Hepatocyte (in vitro differentiated cells): ENCODE measurements around the gene SIDT1.

ENCODE experiments used
- EZH2 ChIP-seq: fragments of 200-600 bp; sonication (generic); IDR thresholded peaks from 2 replicates; pipeline ENCODE4 v1.6.1; 2016; ENCODE audit warnings: antibody characterized with exemption, mild to moderate bottlenecking, borderline replicate concordance
- TF ChIP-seq, protein P1 (sequence below): fragments of 200-600 bp; sonication (generic); IDR thresholded peaks from 2 replicates; pipeline ENCODE4 v1.5.1; 2016; ENCODE audit warnings: antibody characterized with exemption, mild to moderate bottlenecking; ENCODE audit not compliant: poor library complexity

DNA sequence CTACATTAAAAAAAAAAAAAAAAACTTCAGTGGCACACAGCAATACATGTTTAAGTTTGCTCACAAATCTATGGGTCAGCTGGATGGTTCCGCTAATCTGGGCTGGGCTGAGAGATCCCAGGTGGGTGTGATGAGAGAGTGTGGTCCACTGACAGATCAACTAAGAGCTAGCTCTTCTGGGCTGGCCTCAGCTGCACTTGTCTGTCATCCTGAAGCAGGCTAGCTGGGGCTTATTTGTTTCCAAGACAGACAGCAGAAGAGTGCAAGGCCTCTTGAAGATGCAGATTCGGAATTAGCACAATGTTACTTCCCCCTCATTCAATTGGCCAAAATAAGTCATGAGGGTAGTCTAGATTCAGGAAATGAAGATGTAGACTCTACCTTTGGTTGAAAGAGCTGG lies 56.5 kb downstream of the SIDT1 start:
- no peak for TF ChIP-seq EZH2
- TF ChIP-seq, protein P1, sequence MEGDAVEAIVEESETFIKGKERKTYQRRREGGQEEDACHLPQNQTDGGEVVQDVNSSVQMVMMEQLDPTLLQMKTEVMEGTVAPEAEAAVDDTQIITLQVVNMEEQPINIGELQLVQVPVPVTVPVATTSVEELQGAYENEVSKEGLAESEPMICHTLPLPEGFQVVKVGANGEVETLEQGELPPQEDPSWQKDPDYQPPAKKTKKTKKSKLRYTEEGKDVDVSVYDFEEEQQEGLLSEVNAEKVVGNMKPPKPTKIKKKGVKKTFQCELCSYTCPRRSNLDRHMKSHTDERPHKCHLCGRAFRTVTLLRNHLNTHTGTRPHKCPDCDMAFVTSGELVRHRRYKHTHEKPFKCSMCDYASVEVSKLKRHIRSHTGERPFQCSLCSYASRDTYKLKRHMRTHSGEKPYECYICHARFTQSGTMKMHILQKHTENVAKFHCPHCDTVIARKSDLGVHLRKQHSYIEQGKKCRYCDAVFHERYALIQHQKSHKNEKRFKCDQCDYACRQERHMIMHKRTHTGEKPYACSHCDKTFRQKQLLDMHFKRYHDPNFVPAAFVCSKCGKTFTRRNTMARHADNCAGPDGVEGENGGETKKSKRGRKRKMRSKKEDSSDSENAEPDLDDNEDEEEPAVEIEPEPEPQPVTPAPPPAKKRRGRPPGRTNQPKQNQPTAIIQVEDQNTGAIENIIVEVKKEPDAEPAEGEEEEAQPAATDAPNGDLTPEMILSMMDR, result no peak
